Ishikawa (cell line): Measurements from ENCODE around the gene ZER1.

ENCODE experiments used
- CEBPB ChIP-seq: IDR thresholded peaks from 2 replicates; pipeline ENCODE4 v1.6.1; 2012
- CREB1 ChIP-seq: IDR thresholded peaks from 2 replicates; pipeline ENCODE4 v1.6.1; 2012; ENCODE audit warnings: low read depth
- EGR1 ChIP-seq: IDR thresholded peaks from 2 replicates; pipeline ENCODE4 v1.6.1; 2012
- EP300 ChIP-seq: IDR thresholded peaks from 2 replicates; pipeline ENCODE4 v1.6.1; 2012; ENCODE audit warnings: borderline replicate concordance
- FOXM1 ChIP-seq: IDR thresholded peaks from 2 replicates; pipeline ENCODE4 v1.6.1; 2012; ENCODE audit warnings: low read depth, borderline replicate concordance
- MAX ChIP-seq: IDR thresholded peaks from 2 replicates; pipeline ENCODE4 v1.6.1; 2012
- NFIC ChIP-seq: IDR thresholded peaks from 2 replicates; pipeline ENCODE4 v1.6.1; 2012
- RAD21 ChIP-seq: IDR thresholded peaks from 2 replicates; pipeline ENCODE4 v1.6.1; 2012; ENCODE audit warnings: low read depth
- REST ChIP-seq: IDR thresholded peaks from 2 replicates; pipeline ENCODE4 v1.6.1; 2012; ENCODE audit warnings: low read depth, mild to moderate bottlenecking
- TAF1 ChIP-seq: IDR thresholded peaks from 2 replicates; pipeline ENCODE4 v1.6.1; 2012; ENCODE audit warnings: low read depth, mild to moderate bottlenecking
- TCF12 ChIP-seq: IDR thresholded peaks from 2 replicates; pipeline ENCODE4 v1.6.1; 2012; ENCODE audit warnings: low read depth
- TEAD4 ChIP-seq: IDR thresholded peaks from 2 replicates; pipeline ENCODE4 v1.6.1; 2012
- USF1 ChIP-seq: IDR thresholded peaks from 2 replicates; pipeline ENCODE4 v1.6.1; 2012
- YY1 ChIP-seq: IDR thresholded peaks from 2 replicates; pipeline ENCODE4 v1.6.1; 2012; ENCODE audit warnings: low read depth
- ZBTB7A ChIP-seq: IDR thresholded peaks from 2 replicates; pipeline ENCODE4 v1.6.1; 2012; ENCODE audit warnings: low read depth

The ZER1 gene

GRCh38 chr9:128818839-128819715 is 47.4 kb upstream of the ZER1 start:
- TF ChIP-seq CEBPB = no peak
- no peak for TF ChIP-seq ZBTB7A
- TF ChIP-seq USF1 = 0 out of 2 replicates have a peak, but pooled peaks have one; percentile 17
- peak; percentile 75 for TF ChIP-seq MAX
- peak; percentile 39; the same call in 1 of the 2 replicates for TF ChIP-seq TCF12
- 0 out of 2 replicates have a peak, but pooled peaks have one; percentile 3 for TF ChIP-seq TEAD4
- no peak for TF ChIP-seq RAD21
- peak; percentile 10; the same call in 1 of the 2 replicates for TF ChIP-seq NFIC
- TF ChIP-seq YY1 = no peak
- no peak for TF ChIP-seq REST

GRCh38 chr9:128818099-128818838 is 46.5 kb upstream of the ZER1 start, which contains the start of gene ENDOG:
Gene ENDOG (plus strand): TSS chr9:128818500. CDS start chr9:128818685, 185 bp downstream.
- TF ChIP-seq EP300 = no peak
- peak; percentile 72; the same call in 1 of the 2 replicates for TF ChIP-seq TAF1
- no peak for TF ChIP-seq TCF12
- TF ChIP-seq ZBTB7A = 0 out of 2 replicates have a peak, but pooled peaks have one; percentile 18
- TF ChIP-seq CEBPB = no peak
- no peak for TF ChIP-seq NFIC
- TF ChIP-seq TEAD4 = no peak; the same call in 1 of the 2 replicates
- no peak for TF ChIP-seq REST
- TF ChIP-seq FOXM1 = no peak

- no peak for TF ChIP-seq REST
- TF ChIP-seq YY1 = no peak
- TF ChIP-seq CEBPB = no peak
- no peak for TF ChIP-seq CREB1
- no peak for TF ChIP-seq MAX
- no peak for TF ChIP-seq RAD21
- TF ChIP-seq TEAD4 = no peak
- TF ChIP-seq NFIC = no peak
- no peak for TF ChIP-seq TAF1
- TF ChIP-seq TCF12 = no peak
- no peak for TF ChIP-seq FOXM1
- no peak for TF ChIP-seq EGR1
These were observed 39.1 kb upstream of the ZER1 start for GRCh38 chr9:128810873-128811272.

GRCh38 chr9:128809831-128810230 is 38.1 kb upstream of the ZER1 start:
- TF ChIP-seq EP300 (no peak), MAX (no peak)
